ENCODE results near the gene RERE. TPM values are rescaled to one million over a fixed set of nuclear protein-coding genes. Genes with fewer than 3 reads are reported as not detected.

Gene RERE
- total RNA-seq, 1 donor from 2014 or later = 64.6 TPM

- Histone ChIP-seq H3K4me3 (no peak overlapping the region), H3K27me3 (no peaks in the 10 kb centered on the region), H3K27ac (no peak overlapping the region), H3K4me1 (peaks cover 5 to 22% of the 10 kb centered on the region in 2 donors), H3K36me3 (no peaks in the 10 kb centered on the region), H3K9me3 (no peaks in the 10 kb centered on the region)
- TF ChIP-seq CTCF (IDR thresholded peaks at IDR 0.05) = no peak
- intact Hi-C loops (cut with DNase I) = no loop called here
- DNase-seq (ENCODE audit: low spot score in 2 of 2) = no peak
These were observed 359.6 kb downstream of the RERE start for GRCh38 chr1:8457760-8458381.

- no peaks in the 10 kb centered on the region for H3K36me3 ChIP-seq
- no peaks in the 10 kb centered on the region for H3K9me3 ChIP-seq
- no peak for DNase-seq (ENCODE audit: low spot score in 2 of 2)
- H3K4me3 ChIP-seq = no peak overlapping the region
- peak overlapping the region; percentile 29 to 47 for H3K27ac ChIP-seq
- no peak for TF ChIP-seq CTCF (IDR thresholded peaks at IDR 0.05)
- intact Hi-C loops (cut with DNase I) = no loop called here
- H3K4me1 ChIP-seq = peaks cover 5 to 18% of the 10 kb centered on the region in 2 donors
- H3K27me3 ChIP-seq = no peaks in the 10 kb centered on the region
These were observed 360.4 kb downstream of the RERE start for GRCh38 chr1:8456991-8457390.

GRCh38 chr1:8456308-8456912, 361.0 kb downstream of the RERE start:
- Histone ChIP-seq H3K4me3 (peak overlapping the region in 1 of 2 donors; percentile 4), H3K27me3 (no peaks in the 10 kb centered on the region), H3K9me3 (no peaks in the 10 kb centered on the region), H3K27ac (peak overlapping the region; percentile 47 to 71), H3K4me1 (peaks cover 5 to 17% of the 10 kb centered on the region in 2 donors), H3K36me3 (no peaks in the 10 kb centered on the region)
- intact Hi-C loops (cut with DNase I) = no loop called here
- no peak for DNase-seq (ENCODE audit: low spot score in 2 of 2)
- no peak for TF ChIP-seq CTCF (IDR thresholded peaks at IDR 0.05)

GRCh38 chr1:8455700-8456307, 361.6 kb downstream of the RERE start:
- Histone ChIP-seq H3K9me3 (no peaks in the 10 kb centered on the region), H3K27ac (peak overlapping the region; percentile 47 to 71), H3K36me3 (no peaks in the 10 kb centered on the region), H3K4me1 (peaks cover 5 to 14% of the 10 kb centered on the region in 2 donors), H3K27me3 (no peaks in the 10 kb centered on the region), H3K4me3 (no peak overlapping the region)
- intact Hi-C loops (cut with DNase I) = no loop called here
- no peak for DNase-seq (ENCODE audit: low spot score in 2 of 2)
- no peak for TF ChIP-seq CTCF (IDR thresholded peaks at IDR 0.05)

GRCh38 chr1:8450312-8450711, 367.1 kb downstream of the RERE start:
- no peak for TF ChIP-seq CTCF (IDR thresholded peaks at IDR 0.05)
- Histone ChIP-seq H3K36me3 (no peaks in the 10 kb centered on the region), H3K27me3 (no peaks in the 10 kb centered on the region), H3K4me3 (no peak overlapping the region), H3K9me3 (no peaks in the 10 kb centered on the region), H3K4me1 (peaks cover 0 to 5% of the 10 kb centered on the region in 2 donors), H3K27ac (no peak overlapping the region)
- no peak for DNase-seq (ENCODE audit: low spot score in 2 of 2)
- intact Hi-C loops (cut with DNase I) = no loop called here
